Measurements from ENCODE around the gene ZNF740.
"Not testable (repeated sequence)": the region's sequence is repeated elsewhere in the genome, so short reads cannot be mapped to it uniquely, and the experiment has no call there.

Gene ZNF740

GRCh38 chr12:53194973-53195372 lies 14.5 kb downstream of the ZNF740 start:
- DNase-seq (ENCODE audit: low read depth in 3 of 3): no peak

- no peak for DNase-seq (ENCODE audit: low read depth in 3 of 3)
Measured at GRCh38 chr12:53195516-53196420, 15.2 kb downstream of the ZNF740 start.

DNA sequence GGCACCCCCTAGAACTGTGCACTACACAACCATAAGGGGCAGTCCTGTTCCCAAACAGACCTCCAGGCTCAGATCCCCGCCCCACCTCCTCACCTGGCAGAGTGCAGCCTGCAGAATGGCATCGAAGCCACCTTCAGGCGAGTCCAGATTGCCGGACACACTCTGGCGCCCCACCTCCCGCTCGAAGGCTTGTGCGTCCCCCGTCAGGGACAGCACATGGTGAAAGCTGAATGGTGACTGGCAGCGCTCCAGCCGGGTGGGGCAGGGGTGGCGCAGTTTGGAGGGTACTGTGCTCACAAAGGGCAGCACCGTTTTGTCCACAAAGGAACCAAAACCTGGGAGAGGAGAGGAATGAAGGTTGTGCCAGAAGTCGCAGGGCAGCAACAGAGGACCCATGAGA lies 16.0 kb downstream of the ZNF740 start:
- no peak for DNase-seq (ENCODE audit: low read depth in 3 of 3)

- no peak for DNase-seq (ENCODE audit: low read depth in 3 of 3)
Measured at GRCh38 chr12:53197011-53197640, 16.6 kb downstream of the ZNF740 start.

GRCh38 chr12:53198486-53199110 lies 18.1 kb downstream of the ZNF740 start:
- no peak for DNase-seq (ENCODE audit: low read depth in 3 of 3)

- DNase-seq (ENCODE audit: low read depth in 3 of 3): no peak
Measured at GRCh38 chr12:53199700-53200099, 19.2 kb downstream of the ZNF740 start.

DNA sequence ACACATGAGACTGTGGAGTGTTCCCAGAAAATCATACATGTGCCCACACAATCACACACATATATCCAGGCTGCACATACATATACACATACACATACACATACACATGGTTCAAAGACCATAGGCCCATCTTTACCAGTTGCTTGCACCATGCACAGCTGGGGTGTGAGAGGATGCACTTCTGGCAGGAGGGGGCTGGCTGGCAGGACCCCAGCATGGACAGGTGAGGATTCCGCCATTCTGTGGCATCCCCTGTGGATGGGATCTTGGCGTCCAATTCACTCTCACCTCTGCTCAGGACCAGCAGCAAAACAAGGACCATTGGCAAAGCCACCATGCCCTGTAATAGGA lies 19.6 kb downstream of the ZNF740 start:
- no peak for DNase-seq (ENCODE audit: low read depth in 3 of 3)

DNA sequence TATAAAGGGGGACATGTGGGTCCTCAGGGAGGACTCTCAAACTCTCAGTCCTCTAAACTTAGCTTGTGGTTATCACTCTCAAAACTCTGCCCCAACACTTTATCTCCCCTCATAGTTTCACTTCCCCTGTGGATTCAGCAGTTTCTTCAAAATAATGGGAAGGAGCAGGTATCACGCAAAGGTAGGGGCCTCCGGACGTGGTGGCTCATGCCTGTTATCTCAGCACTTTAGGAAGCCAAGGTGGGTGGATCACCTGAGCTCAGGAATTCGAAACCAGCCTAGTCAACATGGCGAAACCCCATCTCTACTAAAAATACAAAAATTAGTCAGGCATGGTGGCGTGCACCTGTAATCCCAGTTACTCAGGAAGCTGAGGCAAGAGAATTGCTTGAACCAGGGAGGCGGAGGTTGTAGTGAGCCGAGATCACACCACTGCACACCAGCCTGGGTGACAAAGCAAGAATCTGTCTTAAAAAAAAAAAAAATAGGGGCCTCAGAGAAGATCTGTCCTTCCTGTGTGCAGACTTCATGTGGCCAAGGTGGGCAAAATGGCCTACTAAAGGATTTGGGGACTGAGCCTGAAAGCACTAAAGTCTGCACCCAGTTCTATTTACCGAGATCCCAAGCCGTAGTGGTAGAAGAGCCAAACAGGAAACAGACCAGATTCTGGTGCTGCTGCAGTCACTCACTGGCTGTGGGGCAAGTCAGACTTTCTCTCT lies 20.1 kb downstream of the ZNF740 start:
- DNase-seq (ENCODE audit: low read depth in 3 of 3): peak in 1 of 3 experiments; percentile 39

GRCh38 chr12:53201177-53201541 lies 20.6 kb downstream of the ZNF740 start:
- no peak for DNase-seq (ENCODE audit: low read depth in 3 of 3)

- DNase-seq (ENCODE audit: low read depth in 3 of 3): no peak
Measured at GRCh38 chr12:53201639-53202038, 21.1 kb downstream of the ZNF740 start.

DNA sequence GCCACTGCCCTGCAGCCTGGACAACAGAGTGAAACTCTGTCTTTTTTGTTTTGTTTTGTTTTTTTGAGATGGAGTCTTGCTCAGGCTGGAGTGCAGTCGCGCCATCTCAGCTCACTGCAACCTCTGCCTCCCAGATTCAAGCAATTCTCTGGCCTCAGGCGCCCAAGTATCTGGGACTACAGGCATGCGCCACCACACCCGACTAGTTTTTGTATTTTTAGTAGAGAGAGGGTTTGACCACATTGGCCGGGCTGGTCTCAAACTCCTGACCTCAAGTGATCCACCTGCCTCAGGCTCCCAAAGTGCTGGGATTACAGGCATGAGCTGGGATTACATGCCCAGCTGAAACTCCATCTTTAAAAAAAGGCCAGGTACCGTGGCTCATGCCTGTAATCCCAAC lies 21.8 kb downstream of the ZNF740 start:
- not testable (repeated sequence) for DNase-seq (ENCODE audit: low read depth in 3 of 3)

GRCh38 chr12:53204351-53204750 lies 23.8 kb downstream of the ZNF740 start:
- DNase-seq (ENCODE audit: low read depth in 3 of 3): no peak

- peak; percentile 40 to 77 (median 51) for DNase-seq (ENCODE audit: low read depth in 3 of 3)
Measured at GRCh38 chr12:53205747-53206419, 25.4 kb downstream of the ZNF740 start.

DNA sequence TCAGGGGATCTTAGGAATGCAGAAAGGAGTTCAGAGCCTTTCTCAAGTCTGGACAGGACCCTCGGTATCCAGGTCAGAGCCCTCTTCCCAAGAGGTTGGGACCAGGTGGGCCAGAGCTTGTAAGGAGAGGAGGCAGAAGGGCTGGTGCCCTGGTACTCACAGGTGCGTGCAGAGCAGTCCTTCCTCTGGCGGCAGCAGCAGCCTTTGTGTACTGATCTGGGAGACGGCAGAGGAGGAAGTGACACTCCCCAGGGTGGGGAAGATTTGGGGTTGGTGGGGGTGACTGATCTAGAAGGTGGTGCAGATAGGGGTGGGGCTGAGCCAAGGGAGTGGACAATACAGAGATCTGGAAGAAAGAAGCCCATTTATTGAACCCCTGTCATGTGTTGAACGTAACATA lies 26.5 kb downstream of the ZNF740 start, which contains the start of gene ITGB7:
Gene ITGB7, minus strand, starts transcription at position 210 of the 400 bp plus-strand sequence. CDS start 6,808 bp downstream, outside the sequence.
- peak in 2 of 3 experiments; percentile 33 to 51 for DNase-seq (ENCODE audit: low read depth in 3 of 3)

GRCh38 chr12:53208435-53208834 lies 27.9 kb downstream of the ZNF740 start:
- DNase-seq (ENCODE audit: low read depth in 3 of 3): no peak

GRCh38 chr12:53208877-53209463 lies 28.4 kb downstream of the ZNF740 start:
- DNase-seq (ENCODE audit: low read depth in 3 of 3): no peak

- DNase-seq (ENCODE audit: low read depth in 3 of 3): no peak
Measured at GRCh38 chr12:53210843-53211242, 30.3 kb downstream of the ZNF740 start.

GRCh38 chr12:53211476-53212381 lies 31.2 kb downstream of the ZNF740 start:
- no peak for DNase-seq (ENCODE audit: low read depth in 3 of 3)

GRCh38 chr12:53212931-53213330 lies 32.4 kb downstream of the ZNF740 start:
- DNase-seq (ENCODE audit: low read depth in 3 of 3): no peak

DNA sequence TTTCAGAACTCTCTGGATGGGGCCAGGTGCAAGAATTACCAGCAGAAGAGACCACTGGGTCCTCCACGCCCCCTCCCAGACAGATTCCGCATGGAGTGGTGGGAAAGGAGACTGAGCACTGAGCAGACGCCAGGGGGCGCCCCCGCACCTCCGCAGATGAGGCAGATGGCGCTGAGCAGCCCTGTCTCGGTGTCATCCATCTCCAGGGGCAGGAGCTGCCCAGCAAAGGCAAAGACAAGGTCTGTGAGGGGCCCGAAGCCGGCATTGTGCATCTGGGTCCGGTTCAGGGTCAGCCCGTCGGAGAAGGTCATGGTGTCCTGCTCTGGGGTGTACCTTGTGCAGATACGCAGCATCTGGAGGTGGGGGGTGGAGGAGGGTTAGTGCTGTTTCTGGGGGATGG lies 32.8 kb downstream of the ZNF740 start:
- peak; percentile 67 to 84 (median 70) for DNase-seq (ENCODE audit: low read depth in 3 of 3)
